Fibroblast of peridontal ligament (primary cell): Measurements from ENCODE around the gene TOR2A.
"Not testable (repeated sequence)": the region's sequence is repeated elsewhere in the genome, so short reads cannot be mapped to it uniquely, and the experiment has no call there.

Source experiments
- DNase-seq: peaks from one replicate; pipeline ENCODE4 v3.0.0-alpha.2; 2010; ENCODE audit errors: extremely low read depth

Gene TOR2A

GRCh38 chr9:127734747-127735529 is at the start of gene TOR2A:
Gene TOR2A (minus strand): TSS chr9:127735294. CDS start chr9:127735270, 24 bp downstream.
- peak; percentile 93 for DNase-seq

GRCh38 chr9:127783111-127784008 is 48.3 kb upstream of the TOR2A start:
- DNase-seq: no peak

GRCh38 chr9:127781806-127782205 is 46.7 kb upstream of the TOR2A start:
- no peak for DNase-seq

GRCh38 chr9:127780909-127781308 is 45.8 kb upstream of the TOR2A start:
- DNase-seq: not testable (repeated sequence)

- no peak for DNase-seq
Measured at GRCh38 chr9:127780126-127780885, 45.2 kb upstream of the TOR2A start.

GRCh38 chr9:127779136-127779981 is 44.3 kb upstream of the TOR2A start:
- DNase-seq: peak; percentile 29

GRCh38 chr9:127778280-127779135 is 43.4 kb upstream of the TOR2A start, which contains the start of gene SH2D3C:
Gene SH2D3C (minus strand): TSS chr9:127778666. CDS start chr9:127778627, 39 bp downstream.
- no peak for DNase-seq

- no peak for DNase-seq
Measured at GRCh38 chr9:127777368-127777980, 42.4 kb upstream of the TOR2A start.

- no peak for DNase-seq
Measured at GRCh38 chr9:127776924-127777289, 41.8 kb upstream of the TOR2A start.

- DNase-seq: no peak
Measured at GRCh38 chr9:127776195-127776923, 41.3 kb upstream of the TOR2A start.

- DNase-seq: no peak
Measured at GRCh38 chr9:127773981-127774380, 38.9 kb upstream of the TOR2A start.

GRCh38 chr9:127773272-127773671 is 38.2 kb upstream of the TOR2A start:
- no peak for DNase-seq

- no peak for DNase-seq
Measured at GRCh38 chr9:127772603-127773002, 37.5 kb upstream of the TOR2A start.

- DNase-seq: no peak
Measured at GRCh38 chr9:127771570-127772189, 36.6 kb upstream of the TOR2A start.

- peak; percentile 89 for DNase-seq
Measured at GRCh38 chr9:127770905-127771569, 35.9 kb upstream of the TOR2A start.

- no peak for DNase-seq
Measured at GRCh38 chr9:127770583-127770904, 35.5 kb upstream of the TOR2A start.

GRCh38 chr9:127769929-127770582 is 35.0 kb upstream of the TOR2A start:
- DNase-seq: no peak

- DNase-seq: no peak
Measured at GRCh38 chr9:127769101-127769500, 34.0 kb upstream of the TOR2A start.
